WTC11 (cell line): ENCODE data around the gene L3HYPDH. TPM values are rescaled to one million over a fixed set of nuclear protein-coding genes. Genes with fewer than 3 reads are reported as not detected.

Experiments
- ATAC-seq: fragments of 200-7000 bp; cut with Tn5 transposase; 2 replicates; pipeline ENCODE4 v1.10.0; 2021; ENCODE audit warnings: mild to moderate bottlenecking, moderate library complexity
- CTCF ChIA-PET: fragments of 300-600 bp; sonication (Branson Sonifier 250); formaldehyde crosslinking; loops from one replicate; lab custom pipeline; 2021; ENCODE audit warnings: antibody characterized with exemption; lab: Charles Lee
- POLR2A ChIA-PET: fragments of 350-600 bp; sonication (Branson Sonifier 250); formaldehyde crosslinking; loops from one replicate; lab custom pipeline; 2021; ENCODE audit warnings: antibody characterized with exemption; lab: Charles Lee
- DNase-seq: peaks from one replicate; pipeline ENCODE4 v3.0.0; 2021; ENCODE audit warnings: low spot score
- H3K27ac Mint-ChIP-seq: 2 replicates; pipeline ENCODE4 v1.8.0; 2021; ENCODE audit warnings: mixed read lengths
- H3K27me3 Mint-ChIP-seq: 2 replicates; pipeline ENCODE4 v1.8.0; 2021; ENCODE audit warnings: low read depth, mild to moderate bottlenecking, moderate library complexity, mixed read lengths
- H3K36me3 Mint-ChIP-seq: 2 replicates; pipeline ENCODE4 v1.8.0; 2021; ENCODE audit warnings: mixed read lengths
- H3K4me1 Mint-ChIP-seq: 2 replicates; pipeline ENCODE4 v1.8.0; 2022; ENCODE audit warnings: mixed read lengths
- H3K4me3 Mint-ChIP-seq: 2 replicates; pipeline ENCODE4 v1.8.0; 2021; ENCODE audit warnings: mild to moderate bottlenecking, moderate library complexity, mixed read lengths
- H3K9me3 Mint-ChIP-seq: 2 replicates; pipeline ENCODE4 v1.8.0; 2021; ENCODE audit warnings: mixed read lengths
- CREB1 ChIP-seq: sonication (generic); formaldehyde crosslinking; IDR thresholded peaks from 2 replicates; pipeline ENCODE4 v1.8.0; 2023; ENCODE audit warnings: mild to moderate bottlenecking, missing genetic modification reagents
- CTCF ChIP-seq: fragments of 200-600 bp; IDR thresholded peaks from 2 replicates; pipeline ENCODE4 v1.8.0; 2022; ENCODE audit warnings: antibody characterized with exemption
- ESRRA ChIP-seq: sonication (generic); formaldehyde crosslinking; IDR thresholded peaks from 2 replicates; pipeline ENCODE4 v1.8.1; 2022; ENCODE audit warnings: mild to moderate bottlenecking, missing genetic modification reagents, borderline replicate concordance
- FOXK1 ChIP-seq: sonication (generic); formaldehyde crosslinking; IDR thresholded peaks from 2 replicates; pipeline ENCODE4 v1.8.0; 2022; ENCODE audit warnings: mild to moderate bottlenecking, moderate library complexity, missing genetic modification reagents
- FOXP4 ChIP-seq: sonication (generic); formaldehyde crosslinking; IDR thresholded peaks from 2 replicates; pipeline ENCODE4 v1.8.0; 2022; ENCODE audit warnings: mild to moderate bottlenecking, missing genetic modification reagents
- GABPB1 ChIP-seq: sonication (generic); formaldehyde crosslinking; IDR thresholded peaks from 2 replicates; pipeline ENCODE4 v1.8.1; 2023; ENCODE audit warnings: mild to moderate bottlenecking, missing genetic modification reagents
- HMGXB4 ChIP-seq: sonication (generic); formaldehyde crosslinking; IDR thresholded peaks from 2 replicates; pipeline ENCODE4 v1.8.1; 2023; ENCODE audit warnings: mild to moderate bottlenecking, moderate library complexity, missing genetic modification reagents
- IRF1 ChIP-seq: sonication (generic); formaldehyde crosslinking; IDR thresholded peaks from 2 replicates; pipeline ENCODE4 v1.8.0; 2023; ENCODE audit warnings: missing genetic modification reagents
- KAT7 ChIP-seq: sonication (generic); formaldehyde crosslinking; IDR thresholded peaks from 2 replicates; pipeline ENCODE4 v1.8.1; 2023; ENCODE audit warnings: missing genetic modification reagents, mild to moderate bottlenecking, borderline replicate concordance
- MLX ChIP-seq: sonication (generic); formaldehyde crosslinking; IDR thresholded peaks from 2 replicates; pipeline ENCODE4 v1.8.1; 2023; ENCODE audit warnings: mild to moderate bottlenecking, missing genetic modification reagents, moderate library complexity
- MXD4 ChIP-seq: fragments of 250-450 bp; sonication (Bioruptor Pico); IDR thresholded peaks from 2 replicates; pipeline ENCODE4 v1.8.0; 2021; ENCODE audit warnings: mild to moderate bottlenecking, moderate library complexity, borderline replicate concordance
- NFYB ChIP-seq: sonication (generic); formaldehyde crosslinking; conservative IDR thresholded peaks from 2 replicates; pipeline ENCODE4 v1.8.0; 2022; ENCODE audit warnings: low read depth, missing genetic modification reagents
- TCF7 ChIP-seq: sonication (generic); formaldehyde crosslinking; IDR thresholded peaks from 2 replicates; pipeline ENCODE4 v1.8.0; 2022; ENCODE audit warnings: mild to moderate bottlenecking, low read depth, missing genetic modification reagents, moderate library complexity
- TEAD4 ChIP-seq: sonication (generic); formaldehyde crosslinking; IDR thresholded peaks from 2 replicates; pipeline ENCODE4 v1.8.0; 2022; ENCODE audit warnings: mild to moderate bottlenecking, missing genetic modification reagents
- ZBTB43 ChIP-seq: sonication (generic); formaldehyde crosslinking; IDR thresholded peaks from 2 replicates; pipeline ENCODE4 v1.8.1; 2023; ENCODE audit warnings: mild to moderate bottlenecking, missing genetic modification reagents
- ZNF232 ChIP-seq: sonication (generic); formaldehyde crosslinking; IDR thresholded peaks from 2 replicates; pipeline ENCODE4 v1.8.0; 2022; ENCODE audit warnings: mild to moderate bottlenecking, missing genetic modification reagents
- ZNF281 ChIP-seq: sonication (generic); formaldehyde crosslinking; IDR thresholded peaks from 2 replicates; pipeline ENCODE4 v1.8.0; 2023; ENCODE audit warnings: mild to moderate bottlenecking, missing genetic modification reagents
- ZNF425 ChIP-seq: fragments of 250-450 bp; sonication (Bioruptor Pico); conservative IDR thresholded peaks from 2 replicates; pipeline ENCODE4 v1.9.0; 2021; ENCODE audit warnings: mild to moderate bottlenecking
- total RNA-seq: library from RNA; stranded (reverse); gene quantifications from 3 replicates; pipeline ENCODE4 v1.2.3, GENCODE V29; 2021

Gene L3HYPDH
- total RNA-seq, 1 experiment from 2014 or later = 17.5 TPM

- TF ChIP-seq TEAD4 (CRISPR knock-in tag) (no peak), IRF1 (CRISPR knock-in tag) (no peak), KAT7 (no peak), ZNF232 (no peak), FOXP4 (CRISPR knock-in tag) (no peak), ZBTB43 (CRISPR knock-in tag) (no peak)
- TF ChIP-seq, all 79 proteins: peak for 0
These were observed 24.9 kb upstream of the L3HYPDH start (continued) for GRCh38 chr14:59509101-59509500.

- Mint-ChIP-seq H3K27ac (no peak overlapping the region), H3K4me3 (no peak overlapping the region), H3K36me3 (peaks cover 6% of the 10 kb centered on the region; the same call in 1 of the 2 replicates), H3K9me3 (peaks cover under 1% of the 10 kb centered on the region; the same call in 1 of the 2 replicates), H3K27me3 (no peaks in the 10 kb centered on the region; the same call in 1 of the 2 replicates), H3K4me1 (peaks cover 10% of the 10 kb centered on the region)
- DNase-seq (no peak), ATAC-seq (no peak)
- ChIA-PET CTCF (interaction anchor here (0.6 to 3.1 kb wide), 39 partner anchors 10 to 1006 kb away, joined by 3 to 169 read pairs (median 4); partner anchors contain the start of genes CCDC175, DAAM1, GPR135 and JKAMP), POLR2A (interaction anchor here (1.3 to 1.6 kb wide), 2 partner anchors 23 to 69 kb away, joined by 7 to 10 read pairs; partner anchors contain the start of genes CCDC175, JKAMP and L3HYPDH)
- TF ChIP-seq IRF1 (CRISPR knock-in tag) (no peak), TCF7 (CRISPR knock-in tag) (no peak), GABPB1 (CRISPR knock-in tag) (no peak), HMGXB4 (CRISPR knock-in tag) (no peak), ZNF425 (CRISPR knock-in tag) (no peak), NFYB (CRISPR knock-in tag) (no peak), ZNF281 (CRISPR knock-in tag) (no peak), CTCF (no peak), CREB1 (CRISPR knock-in tag) (no peak), MXD4 (CRISPR knock-in tag) (no peak), FOXK1 (CRISPR knock-in tag) (no peak), ESRRA (CRISPR knock-in tag) (no peak), ZBTB43 (CRISPR knock-in tag) (no peak), MLX (CRISPR knock-in tag) (no peak)
These were observed 23.5 kb upstream of the L3HYPDH start for GRCh38 chr14:59507752-59508103.
